A204.1 (cell line): Measurements from ENCODE around the gene NEK9.

Experiments
- FAIRE-seq: peaks from 2 replicates; lab custom pipeline; 2012; peaks lifted over from hg19 to GRCh38; lab: Jason Lieb, UNC

Gene NEK9

GRCh38 chr14:75063491-75064204, 63.2 kb downstream of the NEK9 start, which contains the start of gene ACYP1:
ACYP1 (minus strand) TSS chr14:75064024; CDS start chr14:75063553, 471 bp downstream.
- peak; percentile 48 for FAIRE-seq

DNA sequence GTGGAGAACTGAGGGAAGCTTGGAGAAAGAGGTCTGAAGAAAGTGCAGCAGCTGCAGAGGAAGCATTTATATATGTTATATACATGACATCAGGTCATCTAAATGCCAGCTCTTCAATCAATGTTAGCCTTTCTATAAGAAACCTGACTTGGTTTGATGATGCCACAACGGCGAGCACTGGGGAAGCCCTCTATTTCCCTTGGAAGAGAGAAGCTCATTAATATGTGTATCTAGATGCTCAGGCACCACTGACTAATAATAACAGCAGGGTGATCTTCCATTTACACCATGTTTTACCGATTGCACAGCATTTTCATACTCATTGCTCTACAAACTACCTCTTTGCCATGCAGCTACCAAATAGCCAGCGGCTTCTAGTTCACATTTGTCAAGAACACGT, 63.8 kb downstream of the NEK9 start:
- no peak for FAIRE-seq

DNA sequence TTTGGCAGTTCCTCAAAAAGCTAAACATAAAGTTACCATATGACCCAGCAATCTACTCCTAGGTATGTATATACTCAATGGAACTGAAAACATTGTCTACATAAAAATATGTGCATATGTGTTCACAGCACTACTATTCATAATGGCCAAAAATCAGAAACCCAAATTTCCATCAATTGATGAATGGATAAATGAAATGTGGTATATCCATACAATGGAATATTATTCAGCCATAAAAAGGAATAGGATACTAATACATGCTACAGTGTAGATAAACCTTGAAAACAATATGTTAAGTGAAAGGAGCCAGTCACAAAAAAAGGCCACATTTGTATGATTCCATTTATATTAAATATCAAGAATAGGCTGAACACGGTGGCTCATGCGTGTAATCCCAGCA, 66.4 kb downstream of the NEK9 start:
- FAIRE-seq: no peak

DNA sequence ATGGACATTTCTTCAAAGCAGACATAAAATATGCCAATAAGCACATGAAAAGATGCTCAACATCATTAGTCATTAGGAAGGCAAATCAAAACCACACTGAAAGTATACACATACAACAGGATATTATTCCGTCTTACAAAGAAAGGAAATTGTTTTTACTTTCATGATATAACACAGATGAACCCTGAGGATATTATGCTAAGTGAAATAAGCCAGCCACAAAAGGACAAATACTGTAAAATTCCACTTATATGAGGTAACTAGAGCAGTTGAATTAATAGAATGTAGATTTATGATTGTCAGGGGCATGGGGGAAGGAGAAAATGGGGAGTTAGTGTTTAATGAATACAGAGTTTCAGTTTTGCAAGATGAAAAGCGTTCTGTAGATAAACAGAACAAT, 67.2 kb downstream of the NEK9 start:
- no peak for FAIRE-seq

DNA sequence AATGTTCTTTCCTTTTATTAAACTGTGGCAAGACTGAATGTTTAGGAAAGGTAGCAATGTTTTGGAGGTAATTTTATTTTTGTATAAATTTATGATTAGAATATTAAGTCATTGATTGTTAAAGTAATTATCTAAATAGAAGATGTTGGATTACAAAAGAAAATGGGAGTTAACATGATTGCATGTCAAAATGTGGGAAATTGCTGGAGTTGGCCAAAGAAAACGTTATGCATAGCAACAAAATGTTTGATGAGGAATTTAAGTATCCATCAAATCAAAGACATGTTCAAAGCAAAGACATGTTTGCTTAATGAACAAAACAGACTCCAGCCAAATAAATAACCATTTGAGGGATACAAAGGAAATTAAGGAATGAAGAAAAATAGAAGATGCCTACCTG, 72.4 kb downstream of the NEK9 start:
- FAIRE-seq: no peak

GRCh38 chr14:75053396-75054291, 73.2 kb downstream of the NEK9 start:
- FAIRE-seq: no peak

DNA sequence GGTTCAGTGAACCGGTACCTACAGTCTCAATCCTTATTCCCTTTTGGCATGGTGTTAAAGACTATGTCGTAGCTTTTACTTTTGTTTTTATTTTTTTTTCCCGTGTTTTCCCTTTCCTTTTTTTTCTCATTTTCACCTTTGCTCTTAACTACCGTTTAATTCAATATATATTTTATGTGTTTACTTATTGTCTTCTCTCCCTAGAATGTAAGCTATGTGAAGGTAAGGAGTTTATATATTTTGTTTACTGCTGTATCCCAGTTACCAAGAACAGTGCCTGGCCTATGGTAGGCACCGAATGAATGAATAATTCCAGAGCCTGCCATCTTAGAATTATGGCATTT, 75.3 kb downstream of the NEK9 start:
- peak; percentile 67 for FAIRE-seq

DNA sequence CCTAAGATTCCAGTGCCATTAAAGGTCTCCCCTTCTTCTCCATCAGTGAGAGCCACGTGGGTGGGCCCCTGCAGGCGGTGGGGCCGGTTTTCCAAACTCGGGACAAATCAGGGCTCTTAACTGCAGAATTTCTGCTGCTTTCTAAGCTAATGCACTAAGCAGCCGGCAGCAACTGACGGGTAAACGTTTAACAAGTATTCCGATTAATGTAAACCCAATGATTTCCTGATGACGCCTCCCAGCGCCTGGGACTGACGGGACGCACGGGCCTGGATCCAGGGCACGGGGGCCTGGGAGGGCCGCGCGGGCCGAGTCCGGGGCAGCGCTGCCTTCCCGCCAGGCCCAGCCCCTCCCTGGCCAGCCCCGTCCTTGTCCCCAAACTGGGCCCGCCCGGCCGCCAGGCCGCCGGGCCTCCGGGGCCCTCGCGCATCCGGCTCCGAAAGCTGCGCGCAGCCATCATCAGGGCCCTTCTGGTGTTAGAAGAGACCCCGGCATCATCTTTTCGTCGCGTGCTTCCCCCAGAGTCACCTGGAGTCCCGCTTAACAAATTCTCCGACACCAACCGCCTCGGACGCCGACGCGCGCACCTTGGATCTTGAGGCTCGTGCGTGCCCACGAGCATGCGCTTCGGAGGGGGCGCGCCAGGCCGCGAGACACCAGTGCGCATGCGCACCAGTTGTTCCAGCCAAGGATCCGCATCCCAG, 75.8 kb downstream of the NEK9 start, which contains the start of gene MLH3:
Gene MLH3 (minus strand): TSS at position 616 of the 704 bp plus-strand sequence. CDS start 1,812 bp downstream, outside the sequence.
- no peak for FAIRE-seq

DNA sequence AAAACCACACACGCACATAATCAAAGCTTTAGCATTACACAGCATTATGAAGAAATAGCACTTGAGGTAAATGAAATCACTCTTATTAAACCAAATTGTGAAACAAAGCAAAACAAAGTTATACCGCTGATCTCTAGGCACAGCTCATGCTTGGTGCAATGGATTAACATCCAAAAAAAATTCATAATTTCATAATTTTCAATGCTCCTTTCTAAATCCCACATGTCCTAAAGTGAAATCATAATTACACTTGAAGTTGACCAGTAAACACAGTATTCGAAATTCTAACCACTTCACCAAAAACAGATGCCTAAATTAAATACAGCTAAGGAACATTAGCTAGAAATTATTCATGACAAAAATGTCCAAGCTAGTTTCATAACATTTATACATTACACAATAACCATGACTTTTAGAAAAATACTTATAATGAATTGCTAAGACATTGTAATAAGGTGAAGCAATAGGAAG, 77.1 kb downstream of the NEK9 start:
- FAIRE-seq: no peak

GRCh38 chr14:75049136-75049535, 77.7 kb downstream of the NEK9 start:
- FAIRE-seq: no peak

DNA sequence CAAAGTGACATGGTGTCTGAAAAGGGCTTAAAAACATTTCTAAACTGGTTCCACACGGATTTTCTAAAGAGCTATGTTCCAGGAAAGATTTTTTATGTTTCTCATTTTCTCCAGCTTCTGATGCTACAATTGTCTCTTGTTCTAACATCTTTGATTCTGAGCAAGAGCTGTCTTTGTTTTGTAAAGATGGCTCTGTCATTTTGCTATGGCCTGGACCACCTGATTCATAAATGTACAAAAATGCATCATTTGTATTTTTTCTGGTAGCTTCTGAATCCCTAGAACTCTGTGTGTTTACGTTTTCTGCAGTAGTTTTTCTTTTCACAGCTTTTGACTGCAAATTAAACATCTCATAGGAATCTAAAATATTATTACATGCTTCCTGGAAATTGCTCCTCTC, 78.7 kb downstream of the NEK9 start:
- no peak for FAIRE-seq

- no peak for FAIRE-seq
Measured at GRCh38 chr14:75047506-75047905, 79.3 kb downstream of the NEK9 start.

- FAIRE-seq: no peak
Measured at GRCh38 chr14:75046899-75047298, 79.9 kb downstream of the NEK9 start.

- no peak for FAIRE-seq
Measured at GRCh38 chr14:75046275-75046674, 80.6 kb downstream of the NEK9 start.

- no peak for FAIRE-seq
Measured at GRCh38 chr14:75044752-75045151, 82.1 kb downstream of the NEK9 start.

DNA sequence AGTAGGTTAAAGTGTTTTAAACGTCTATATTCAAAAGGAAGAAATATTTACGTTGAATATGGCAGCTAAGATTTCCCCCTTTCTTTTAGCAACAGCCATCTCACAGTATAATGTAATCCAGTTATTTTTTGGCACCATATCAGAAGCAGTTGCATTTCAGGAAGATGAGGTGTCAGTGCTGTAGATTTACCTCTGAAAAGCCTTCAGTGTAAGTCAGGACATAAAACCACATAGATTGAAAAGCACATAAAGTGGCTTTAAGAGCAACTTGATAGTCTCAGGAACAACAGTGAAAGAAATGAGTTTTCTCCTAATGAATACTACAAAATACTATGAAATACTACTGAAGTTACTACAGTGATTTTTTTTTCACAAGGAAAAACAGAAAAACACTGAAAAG, 82.5 kb downstream of the NEK9 start:
- FAIRE-seq: no peak

DNA sequence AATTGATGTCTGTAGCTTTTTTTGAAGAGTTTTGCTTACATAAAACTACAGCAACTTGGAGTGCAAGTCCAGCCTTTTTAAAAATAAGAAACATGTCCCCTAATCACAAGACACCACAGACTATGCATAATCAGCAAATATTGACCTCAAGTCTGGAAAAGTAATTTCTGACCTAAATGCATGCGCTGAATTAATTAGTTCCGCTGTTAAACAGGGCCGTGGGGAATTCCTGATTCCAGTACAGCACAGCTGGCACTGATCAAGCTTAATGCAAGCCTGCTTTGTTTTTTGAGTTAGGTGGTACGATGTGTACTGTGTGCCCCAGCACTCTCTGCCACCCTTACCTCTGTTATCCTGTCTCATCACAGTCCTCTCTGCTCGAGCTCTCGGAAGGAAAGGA, 84.8 kb downstream of the NEK9 start:
- no peak for FAIRE-seq

DNA sequence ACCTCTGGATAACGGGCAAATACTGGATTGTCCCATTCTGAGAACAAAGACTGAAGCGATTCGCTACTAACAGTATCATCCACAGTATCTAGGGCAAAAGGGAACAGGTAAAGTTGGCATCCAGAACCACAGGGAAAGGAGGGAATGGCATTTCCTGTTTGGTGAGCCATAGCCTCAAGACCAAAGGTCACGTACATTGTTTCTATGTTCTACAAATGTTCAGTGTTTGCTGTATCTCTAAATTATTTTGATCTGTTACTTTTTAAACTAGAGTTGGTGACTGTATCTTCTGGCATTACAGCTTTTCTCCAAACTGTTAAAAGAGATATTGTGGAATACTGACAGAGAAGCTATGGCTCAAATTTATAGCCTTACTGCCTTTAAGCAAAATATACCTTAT, 85.2 kb downstream of the NEK9 start:
- no peak for FAIRE-seq

DNA sequence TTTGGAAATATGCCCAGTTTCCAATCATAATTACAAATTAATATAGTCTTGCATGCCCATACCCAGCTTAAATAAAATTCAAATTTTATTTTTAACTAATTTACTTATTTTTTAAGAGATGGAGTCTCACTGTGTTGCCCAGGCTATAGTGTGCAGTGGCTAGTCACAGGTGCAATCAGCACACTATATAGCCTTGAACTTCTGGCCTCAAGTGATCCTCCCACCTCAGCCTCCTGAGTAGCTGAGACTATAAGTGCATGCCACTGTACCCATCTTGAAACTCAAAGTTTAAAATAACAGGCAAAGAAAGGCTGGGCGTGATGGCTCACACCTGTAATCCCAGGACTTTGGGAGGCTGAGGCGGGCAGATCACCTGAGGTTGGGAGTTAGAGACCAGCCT, 85.9 kb downstream of the NEK9 start:
- no peak for FAIRE-seq

- FAIRE-seq: no peak
Measured at GRCh38 chr14:75040507-75040906, 86.3 kb downstream of the NEK9 start.

- no peak for FAIRE-seq
Measured at GRCh38 chr14:75032939-75033338, 93.9 kb downstream of the NEK9 start.

DNA sequence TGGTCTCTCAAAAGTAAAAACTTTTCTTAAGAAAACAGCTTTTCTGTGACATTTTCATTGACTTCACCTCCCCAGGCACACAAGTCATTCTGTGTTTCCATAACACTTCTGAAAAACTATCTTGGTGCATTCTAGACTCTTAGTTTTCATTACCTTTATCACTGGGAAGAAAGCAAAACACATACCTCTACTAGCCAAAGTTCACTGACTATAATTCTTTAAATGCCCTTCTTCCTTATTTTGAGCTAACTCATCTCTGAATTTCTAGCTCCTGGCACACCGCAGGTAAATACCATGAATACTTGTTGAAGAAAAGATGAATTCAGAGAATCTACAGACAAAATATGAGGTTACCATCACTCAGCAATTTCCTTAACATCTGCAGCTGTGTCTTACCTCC, 96.7 kb downstream of the NEK9 start:
- no peak for FAIRE-seq
